GM12878 (cell line): Measurements from ENCODE around the gene UXS1. TPM values are rescaled to one million over a fixed set of nuclear protein-coding genes. Genes with fewer than 3 reads are reported as not detected.
A peak's percentile ranks its signal among the peaks of the same experiment; 100 is the strongest.

Experiments
- BCLAF1 ChIP-seq: fragments of 450-650 bp; IDR thresholded peaks from 2 replicates; pipeline ENCODE4 v1.6.1; 2017; ENCODE audit warnings: antibody characterized with exemption, mild to moderate bottlenecking, moderate library complexity
- CBX3 ChIP-seq: fragments of 200-600 bp; sonication (generic); IDR thresholded peaks from 2 replicates; pipeline ENCODE4 v1.6.1; 2016; ENCODE audit warnings: low read depth, borderline replicate concordance
- CHD2 ChIP-seq: IDR thresholded peaks from 2 replicates; pipeline ENCODE4 v1.6.1; 2011; ENCODE audit warnings: low read depth, low read length, improper control_type of control experiment, borderline replicate concordance
- CHD4 ChIP-seq: fragments of 200-600 bp; sonication (generic); IDR thresholded peaks from 2 replicates; pipeline ENCODE4 v1.6.1; 2016; ENCODE audit warnings: mild to moderate bottlenecking
- CREB1 ChIP-seq: IDR thresholded peaks from 2 replicates; pipeline ENCODE4 v1.6.1; 2012; ENCODE audit warnings: low read depth, mild to moderate bottlenecking, inconsistent platforms
- CTCF ChIP-seq, 3 experiments: IDR thresholded peaks in 2 of 3; conservative IDR thresholded peaks in 1 of 3; 2 replicates each; pipeline ENCODE4 v1.5.1; 2011; ENCODE audit warnings: low read depth in 3 of 3, low read length in 3 of 3, mild to moderate bottlenecking in 3 of 3, control low read depth in 2 of 3, moderate library complexity in 2 of 3, inconsistent platforms in 1 of 3, mixed read lengths in 1 of 3; ENCODE audit not compliant: control insufficient read depth in 2 of 3, insufficient read depth in 1 of 3; ENCODE audit errors: extremely low read depth in 1 of 3
- GABPA ChIP-seq: IDR thresholded peaks from 2 replicates; pipeline ENCODE4 v1.6.1; 2014; ENCODE audit warnings: antibody characterized with exemption, low read depth, mild to moderate bottlenecking, inconsistent platforms
- MTA2 ChIP-seq: fragments of 450-650 bp; IDR thresholded peaks from 2 replicates; pipeline ENCODE4 v1.6.1; 2016; ENCODE audit warnings: low read depth, mild to moderate bottlenecking, moderate library complexity
- MTA3 ChIP-seq: IDR thresholded peaks from 2 replicates; pipeline ENCODE4 v1.6.1; 2012; ENCODE audit warnings: low read length, inconsistent platforms, borderline replicate concordance
- MYB ChIP-seq: fragments of 150-350 bp; IDR thresholded peaks from 2 replicates; pipeline ENCODE4 v1.6.1; 2014; ENCODE audit warnings: mild to moderate bottlenecking, low read depth, low read length, borderline replicate concordance
- NFXL1 ChIP-seq: fragments of 450-650 bp; IDR thresholded peaks from 2 replicates; pipeline ENCODE4 v1.6.1; 2017; ENCODE audit warnings: antibody characterized with exemption, mild to moderate bottlenecking, borderline replicate concordance
- PBX3 ChIP-seq: IDR thresholded peaks from 2 replicates; pipeline ENCODE4 v1.6.1; 2011; ENCODE audit warnings: mild to moderate bottlenecking, low read depth, low read length, moderate library complexity; ENCODE audit not compliant: insufficient replicate concordance
- POLR2AphosphoS2 ChIP-seq: IDR thresholded peaks from 2 replicates; pipeline ENCODE4 v1.6.1; 2011; ENCODE audit warnings: low read depth, mild to moderate bottlenecking, low read length, improper control_type of control experiment, moderate library complexity
- RFX5 ChIP-seq: IDR thresholded peaks from 2 replicates; pipeline ENCODE4 v1.6.1; 2011; ENCODE audit warnings: low read depth, low read length, improper control_type of control experiment
- TCF3 ChIP-seq: IDR thresholded peaks from 2 replicates; pipeline ENCODE4 v1.6.1; 2012; ENCODE audit warnings: low read depth, mild to moderate bottlenecking, low read length, borderline replicate concordance; ENCODE audit not compliant: insufficient read depth
- TCF7 ChIP-seq: IDR thresholded peaks from 2 replicates; pipeline ENCODE4 v1.6.1; 2014; ENCODE audit warnings: antibody characterized with exemption, borderline replicate concordance
- YBX1 ChIP-seq: fragments of 450-650 bp; IDR thresholded peaks from 2 replicates; pipeline ENCODE4 v1.6.1; 2016; ENCODE audit warnings: antibody characterized with exemption
- polyA plus RNA-seq, 11 experiments: library from polyadenylated mRNA; depleted of rRNA in 4 of 11; unstranded in 6 of 11; stranded (reverse) in 5 of 11; fragments of >200 nt; fragmentation: Nextera tagmentation in 4 of 11; fragmentation: Illumina TruSeq in 1 of 11; extraction: Ambion mirVana in 4 of 11; extraction: Trizol in 1 of 11; gene quantifications; 1 replicate in 1 of 11; 2 replicates in 10 of 11; pipeline versions ENCODE4 v1.2.1 to v1.2.3, GENCODE V29; 2011 to 2016; ENCODE audit warnings: inconsistent platforms in 2 of 11, missing spikeins in 2 of 11, low read depth in 1 of 11
- total RNA-seq, 4 experiments: library from RNA; depleted of rRNA in 3 of 4; stranded (reverse); fragments of >200 nt in 3 of 4; fragmentation: Illumina TruSeq in 1 of 4; extraction: Trizol in 1 of 4; gene quantifications; 2 replicates each; pipeline versions ENCODE4 v1.2.1 to v1.2.3, GENCODE V29; 2013 to 2021
- TF ChIP-seq, protein P1 (sequence below): fragments of 450-650 bp; IDR thresholded peaks from 2 replicates; pipeline ENCODE4 v1.6.1; 2017; ENCODE audit warnings: low read depth, mild to moderate bottlenecking, moderate library complexity
- TF ChIP-seq, protein P2 (sequence below): fragments of 450-650 bp; formaldehyde crosslinking; IDR thresholded peaks from 2 replicates; pipeline ENCODE4 v1.4.0; 2022; ENCODE audit warnings: mild to moderate bottlenecking, moderate library complexity

UXS1 gene
- total and polyA plus RNA-seq, 10 of the 15 experiments (the other 5 are each of a cell fraction or from before 2014, with no cell fraction given) = 6.0 to 25.4 (median 24.0) TPM

- TF ChIP-seq CTCF (IDR thresholded peaks at IDR 0.05 in 2 of 3, conservative IDR thresholded peaks at IDR 0.05 in 1 of 3; ENCODE audit: control insufficient read depth in 2 of 3, extremely low read depth in 1 of 3, insufficient read depth in 1 of 3, low read depth in 3 of 3, low read length in 3 of 3) (peak; percentile 43 to 56 (median 49); a peak in 5 of 6 replicates), MTA2 (no peak), CHD2 (no peak), GABPA (no peak), MTA3 (no peak), BCLAF1 (no peak), YBX1 (no peak), NFXL1 (no peak), CREB1 (peak; percentile 39; the same call in 1 of the 2 replicates), CHD4 (no peak), RFX5 (no peak), TCF3 (no peak), PBX3 (no peak), CBX3 (no peak), MYB (no peak), TCF7 (no peak), POLR2AphosphoS2 (no peak)
- TF ChIP-seq, protein P1, sequence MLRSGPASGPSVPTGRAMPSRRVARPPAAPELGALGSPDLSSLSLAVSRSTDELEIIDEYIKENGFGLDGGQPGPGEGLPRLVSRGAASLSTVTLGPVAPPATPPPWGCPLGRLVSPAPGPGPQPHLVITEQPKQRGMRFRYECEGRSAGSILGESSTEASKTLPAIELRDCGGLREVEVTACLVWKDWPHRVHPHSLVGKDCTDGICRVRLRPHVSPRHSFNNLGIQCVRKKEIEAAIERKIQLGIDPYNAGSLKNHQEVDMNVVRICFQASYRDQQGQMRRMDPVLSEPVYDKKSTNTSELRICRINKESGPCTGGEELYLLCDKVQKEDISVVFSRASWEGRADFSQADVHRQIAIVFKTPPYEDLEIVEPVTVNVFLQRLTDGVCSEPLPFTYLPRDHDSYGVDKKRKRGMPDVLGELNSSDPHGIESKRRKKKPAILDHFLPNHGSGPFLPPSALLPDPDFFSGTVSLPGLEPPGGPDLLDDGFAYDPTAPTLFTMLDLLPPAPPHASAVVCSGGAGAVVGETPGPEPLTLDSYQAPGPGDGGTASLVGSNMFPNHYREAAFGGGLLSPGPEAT = peak; percentile 59; the same call in 1 of the 2 replicates
- TF ChIP-seq, protein P2, sequence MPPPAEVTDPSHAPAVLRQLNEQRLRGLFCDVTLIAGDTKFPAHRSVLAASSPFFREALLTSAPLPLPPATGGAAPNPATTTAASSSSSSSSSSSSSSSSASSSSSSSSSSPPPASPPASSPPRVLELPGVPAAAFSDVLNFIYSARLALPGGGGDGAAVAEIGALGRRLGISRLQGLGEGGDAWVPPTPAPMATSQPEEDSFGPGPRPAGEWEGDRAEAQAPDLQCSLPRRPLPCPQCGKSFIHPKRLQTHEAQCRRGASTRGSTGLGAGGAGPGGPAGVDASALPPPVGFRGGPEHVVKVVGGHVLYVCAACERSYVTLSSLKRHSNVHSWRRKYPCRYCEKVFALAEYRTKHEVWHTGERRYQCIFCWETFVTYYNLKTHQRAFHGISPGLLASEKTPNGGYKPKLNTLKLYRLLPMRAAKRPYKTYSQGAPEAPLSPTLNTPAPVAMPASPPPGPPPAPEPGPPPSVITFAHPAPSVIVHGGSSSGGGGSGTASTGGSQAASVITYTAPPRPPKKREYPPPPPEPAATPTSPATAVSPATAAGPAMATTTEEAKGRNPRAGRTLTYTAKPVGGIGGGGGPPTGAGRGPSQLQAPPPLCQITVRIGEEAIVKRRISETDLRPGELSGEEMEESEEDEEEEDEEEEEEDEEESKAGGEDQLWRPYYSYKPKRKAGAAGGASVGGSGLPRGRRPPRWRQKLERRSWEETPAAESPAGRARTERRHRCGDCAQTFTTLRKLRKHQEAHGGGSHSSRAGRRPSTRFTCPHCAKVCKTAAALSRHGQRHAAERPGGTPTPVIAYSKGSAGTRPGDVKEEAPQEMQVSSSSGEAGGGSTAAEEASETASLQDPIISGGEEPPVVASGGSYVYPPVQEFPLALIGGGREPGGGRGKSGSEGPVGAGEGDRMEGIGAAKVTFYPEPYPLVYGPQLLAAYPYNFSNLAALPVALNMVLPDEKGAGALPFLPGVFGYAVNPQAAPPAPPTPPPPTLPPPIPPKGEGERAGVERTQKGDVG (CRISPR knock-in tag) = no peak
These were observed 86.5 kb downstream of the UXS1 start (continued) for GRCh38 chr2:106107509-106108131.
